Hepatic stellate cell (primary cell): ENCODE data around the gene OSBPL1A.

Source experiments
- DNase-seq: peaks from one replicate; pipeline ENCODE4 v3.0.0; 2011; ENCODE audit warnings: low spot score

The OSBPL1A gene

DNA sequence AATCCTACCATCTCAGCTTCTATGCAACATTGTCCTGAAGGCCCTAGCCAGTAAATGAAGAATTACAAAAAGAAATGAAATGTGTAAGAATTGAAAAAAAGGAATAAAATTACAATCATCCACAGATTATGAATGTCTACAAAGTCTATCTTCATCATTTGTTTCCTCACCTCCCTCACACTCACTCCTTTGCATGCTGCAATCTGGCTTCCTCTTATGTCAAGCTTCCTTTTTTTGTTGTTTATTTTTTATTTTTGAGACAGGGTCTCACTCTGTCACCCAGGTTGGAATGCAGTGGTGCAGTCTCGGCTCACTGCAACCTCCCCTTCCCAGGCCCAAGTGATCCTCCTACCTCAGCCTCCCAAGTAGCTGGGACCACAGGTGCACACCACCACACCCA, 129.7 kb downstream of the OSBPL1A start:
- no peak for DNase-seq

DNA sequence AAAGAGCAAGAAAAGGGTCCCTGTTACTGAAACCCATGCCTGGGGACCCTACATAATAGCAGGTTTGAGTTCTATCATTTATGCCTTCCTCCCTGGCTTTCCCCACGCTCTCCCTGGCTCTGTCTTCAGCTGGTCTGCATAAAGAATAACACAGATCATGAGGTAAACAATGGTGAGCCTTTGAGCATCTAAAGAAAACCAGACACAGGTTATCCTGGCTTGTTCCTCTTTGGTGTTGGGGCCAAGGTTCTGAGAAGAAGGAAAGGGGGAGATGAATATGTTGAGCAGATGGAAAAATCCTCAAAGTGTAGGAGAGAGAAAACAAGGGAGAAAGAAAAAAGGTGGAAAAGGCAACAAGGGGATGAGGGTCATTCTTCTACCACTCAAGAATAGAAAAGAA, 131.5 kb downstream of the OSBPL1A start:
- DNase-seq, result no peak

DNA sequence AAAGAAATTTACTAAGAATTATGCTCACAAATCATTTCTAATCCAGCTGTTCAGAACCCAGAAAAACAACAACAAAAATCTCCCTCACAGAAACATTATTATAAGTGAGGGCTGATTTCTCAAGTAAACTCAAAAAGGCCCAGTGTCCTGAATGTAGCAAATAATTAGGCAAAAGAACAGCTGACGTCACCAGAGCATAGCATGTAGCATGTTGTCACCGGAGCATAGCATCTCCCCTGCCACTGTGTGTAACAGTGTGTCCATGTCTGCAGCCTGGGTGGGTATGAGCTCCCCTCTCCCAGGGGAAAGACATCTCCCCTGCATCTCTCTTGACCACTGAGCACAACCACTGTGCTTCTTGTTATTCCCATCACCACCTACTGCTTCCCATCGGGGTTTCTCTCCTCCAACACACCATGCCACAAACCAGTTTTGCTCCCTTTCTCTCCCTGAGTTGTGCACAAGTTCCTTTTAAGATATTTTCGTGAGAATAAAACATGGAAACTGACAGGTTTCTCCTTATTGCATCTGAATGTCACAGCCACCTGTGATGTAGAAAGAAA, 132.0 kb downstream of the OSBPL1A start:
- DNase-seq, result no peak

DNA sequence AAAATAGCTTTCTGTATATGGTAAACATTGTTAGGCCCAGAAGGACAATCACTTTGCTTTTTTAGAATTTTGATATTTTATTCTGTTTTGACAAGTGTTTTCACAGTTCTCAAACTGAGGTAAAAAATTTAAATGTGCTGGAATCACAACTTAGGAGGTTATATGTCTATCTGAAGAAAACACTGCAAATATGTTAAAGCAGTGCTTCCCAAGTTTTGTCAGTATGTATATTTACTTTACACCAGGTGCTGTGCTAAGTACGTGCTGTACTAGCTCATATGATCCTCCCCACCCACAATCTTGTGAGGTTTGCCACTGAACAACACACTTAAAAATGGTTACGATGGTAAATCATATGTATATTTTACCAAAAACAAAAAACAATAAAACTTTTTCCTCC, 134.6 kb downstream of the OSBPL1A start:
- DNase-seq, result no peak

DNA sequence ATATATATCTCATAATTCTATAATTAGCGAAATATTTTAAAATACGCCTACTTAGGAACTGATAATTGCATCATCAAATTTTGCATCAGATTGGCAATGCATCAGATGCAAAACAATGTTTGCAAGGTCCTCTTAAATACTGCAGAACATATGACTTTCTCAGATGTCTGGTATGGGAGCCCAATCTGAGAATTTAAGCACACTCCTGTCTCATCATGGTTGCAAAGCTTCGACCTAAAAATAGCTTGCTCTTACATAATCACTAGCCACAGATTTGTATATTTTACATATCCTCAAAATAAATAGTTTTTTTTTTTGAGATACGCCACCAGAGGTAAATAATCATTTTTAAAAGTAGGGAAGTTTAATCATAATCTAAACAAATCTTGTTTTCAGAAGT, 135.5 kb downstream of the OSBPL1A start:
- peak; percentile 15 for DNase-seq

DNA sequence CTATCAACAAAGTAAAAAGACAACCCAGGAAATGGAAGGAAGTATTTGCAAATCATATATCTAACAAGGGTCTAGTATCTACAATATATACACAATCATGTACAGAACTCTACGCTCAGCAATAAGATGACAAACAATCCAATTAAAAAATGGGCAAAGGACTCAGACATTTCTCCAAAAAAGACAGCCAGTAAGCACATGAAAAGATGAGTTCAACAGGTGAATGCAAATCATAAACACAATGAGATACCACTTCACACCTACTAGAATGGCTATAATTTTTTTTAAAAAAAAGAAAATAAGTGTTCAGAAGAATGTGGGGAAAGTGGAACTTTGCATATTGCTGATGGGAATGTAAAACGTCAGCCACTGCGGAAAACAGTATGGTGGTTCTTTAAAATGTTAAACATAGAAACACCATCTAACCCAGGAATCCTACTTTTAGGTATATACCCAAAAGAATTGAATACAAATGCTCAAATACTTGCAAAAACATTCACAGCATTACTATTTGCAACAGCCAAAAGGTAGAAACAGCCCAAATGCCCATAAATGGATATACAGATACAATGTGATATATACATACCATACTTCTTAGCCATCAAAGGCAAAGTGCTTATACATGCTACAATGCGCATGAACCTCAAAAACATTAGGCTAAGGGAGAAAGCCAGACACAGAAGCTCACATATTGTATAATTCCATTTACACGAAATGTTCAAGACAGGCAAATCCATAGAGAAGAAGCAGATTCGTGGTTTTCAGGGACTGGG, 137.6 kb downstream of the OSBPL1A start:
- DNase-seq, result no peak

DNA sequence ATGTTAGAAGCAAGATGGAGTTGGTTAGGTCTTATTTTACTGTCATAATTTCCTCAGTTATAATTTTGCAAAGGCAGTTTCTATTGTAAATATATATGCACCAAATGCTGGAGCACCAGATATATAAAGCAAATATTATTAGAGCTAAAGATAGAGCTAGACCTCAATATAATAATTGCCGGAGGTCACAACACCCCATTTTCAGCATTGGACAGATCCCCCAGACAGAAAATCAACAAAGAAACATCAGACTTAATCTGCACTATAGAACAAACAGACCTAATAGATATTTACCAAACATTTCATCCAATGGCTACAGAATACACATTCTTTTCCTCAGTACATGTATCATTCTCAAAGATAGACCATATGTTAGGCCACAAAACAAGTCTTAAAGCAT, 143.6 kb downstream of the OSBPL1A start:
- DNase-seq, result no peak

DNA sequence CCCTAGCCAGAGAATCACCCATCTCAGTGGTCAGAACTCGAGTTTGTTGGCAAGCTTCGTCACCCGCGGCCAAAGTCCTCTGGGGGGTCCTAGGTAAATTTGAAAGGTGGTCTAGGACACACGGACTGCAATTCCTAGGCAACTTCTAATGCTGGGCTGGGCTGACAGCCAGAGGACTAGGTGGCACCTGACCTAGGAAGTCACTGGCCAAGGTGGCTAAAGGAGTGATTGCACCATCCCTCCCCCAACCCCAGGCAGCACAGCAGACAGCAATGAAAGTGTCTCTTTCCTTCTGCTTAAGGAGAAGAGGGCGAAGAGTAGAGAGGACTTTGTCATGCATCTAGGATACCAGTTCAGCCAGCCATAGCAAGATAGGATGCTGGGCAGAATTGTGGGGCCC, 147.9 kb downstream of the OSBPL1A start:
- no peak for DNase-seq

DNA sequence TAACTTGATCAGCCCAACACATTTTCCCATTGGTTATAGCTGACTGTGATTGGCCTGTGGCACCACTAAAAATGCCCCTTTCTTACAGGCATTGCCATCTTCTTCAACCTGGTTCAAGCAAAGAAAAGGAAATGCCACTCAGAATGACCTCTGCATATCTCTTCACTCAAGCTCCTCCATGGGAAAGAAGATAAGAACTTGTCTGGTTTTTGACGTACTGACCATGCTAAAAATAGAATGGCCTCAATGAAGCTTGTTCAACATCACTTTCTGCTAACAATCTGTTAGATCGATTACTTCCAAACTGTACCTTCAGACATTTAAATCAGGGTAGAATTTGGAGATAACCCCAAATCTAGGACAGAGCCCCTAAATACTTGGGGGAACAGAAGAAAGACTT, 149.3 kb downstream of the OSBPL1A start:
- no peak for DNase-seq

DNA sequence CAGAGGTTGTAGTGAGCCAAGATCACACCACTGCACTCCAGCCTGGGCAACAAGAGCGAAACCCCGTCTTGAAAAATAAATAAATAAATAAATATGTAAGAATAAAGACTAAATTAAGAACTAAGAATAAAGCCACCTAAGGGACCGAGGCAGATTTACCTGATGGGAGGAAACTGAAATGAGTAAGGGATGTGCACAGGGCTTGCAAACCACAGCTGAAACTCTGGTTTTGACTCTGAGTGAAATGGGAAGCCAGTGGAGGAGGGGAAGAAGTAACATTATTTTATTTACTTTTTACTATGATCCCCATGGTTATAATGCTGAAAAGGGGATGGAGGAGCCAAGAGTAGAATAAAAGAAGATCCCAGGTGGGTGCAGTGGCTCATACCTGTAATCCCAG, 151.5 kb downstream of the OSBPL1A start:
- no peak for DNase-seq

DNA sequence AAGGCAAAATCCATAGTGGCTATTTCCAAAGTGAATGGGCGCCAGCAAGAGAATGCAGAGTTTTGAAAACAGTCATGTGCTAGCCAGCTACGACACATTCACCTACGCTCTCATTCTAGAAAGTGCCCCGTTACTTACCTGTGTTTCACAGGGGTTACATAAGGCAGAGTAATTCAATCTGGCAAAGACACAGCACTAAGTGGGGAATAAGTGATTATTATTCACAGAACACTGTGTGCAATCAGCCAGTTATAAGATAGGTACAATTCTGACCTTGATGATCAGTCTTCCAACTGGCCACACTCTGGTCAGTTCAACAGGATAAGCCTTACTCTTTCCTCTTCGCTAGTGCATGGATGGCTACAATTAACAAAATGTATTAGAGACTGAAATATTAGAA, 152.9 kb downstream of the OSBPL1A start:
- no peak for DNase-seq

DNA sequence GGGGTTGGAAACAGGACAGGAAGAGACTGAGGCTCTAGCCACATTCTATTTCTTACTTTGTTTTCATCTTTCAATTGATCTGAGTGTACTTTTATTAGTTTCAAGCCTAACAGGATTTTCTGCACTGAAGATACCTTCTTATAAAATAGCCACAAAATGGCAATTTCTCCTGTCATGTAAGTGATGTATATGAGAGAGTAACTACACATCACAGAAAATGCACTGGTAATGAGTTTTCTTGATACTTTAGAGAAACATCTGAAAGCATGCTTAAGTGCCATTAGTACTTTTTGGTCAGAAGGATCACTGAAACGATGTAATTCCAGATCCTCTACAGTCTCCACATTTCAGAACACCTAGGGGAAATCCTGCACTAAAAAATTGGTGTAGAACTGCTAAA, 153.9 kb downstream of the OSBPL1A start:
- DNase-seq, result no peak

DNA sequence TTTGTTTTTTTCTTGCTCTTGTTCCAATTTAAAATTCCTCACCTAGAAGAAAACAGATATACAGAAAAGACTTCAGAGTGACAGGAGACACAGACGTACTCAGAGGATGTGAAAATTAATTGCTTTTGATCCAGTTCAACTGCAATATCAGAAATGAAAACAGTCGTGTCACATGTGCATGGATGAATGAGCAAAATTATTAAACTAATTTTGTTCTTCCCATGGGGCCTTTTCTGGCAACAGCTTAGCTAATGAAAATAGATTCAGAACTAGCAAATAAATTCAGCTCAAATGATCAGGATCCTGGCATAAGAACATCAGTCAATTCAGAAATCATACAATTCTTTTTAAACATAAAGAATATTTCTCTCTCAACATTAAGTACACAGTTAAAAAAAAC, 158.3 kb downstream of the OSBPL1A start:
- no peak for DNase-seq

DNA sequence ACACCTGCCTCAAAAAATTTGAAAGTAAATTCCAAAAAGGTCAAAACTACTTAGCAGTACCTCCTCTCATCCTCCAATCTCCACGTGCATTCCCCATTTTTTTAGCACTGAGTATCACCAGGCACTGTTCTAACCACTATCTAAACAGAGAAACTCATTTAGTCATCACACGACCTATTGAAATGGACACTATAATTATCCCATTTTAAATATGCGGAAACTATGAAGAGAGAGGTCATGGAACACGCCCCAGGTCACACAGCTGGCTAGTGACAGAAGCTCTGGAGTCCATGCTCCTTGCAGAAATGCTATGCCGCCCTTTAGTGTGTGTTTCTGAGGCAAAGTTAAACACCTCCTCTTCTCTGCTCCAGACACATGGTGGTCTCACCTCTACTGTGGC, 159.2 kb downstream of the OSBPL1A start:
- DNase-seq, result no peak

DNA sequence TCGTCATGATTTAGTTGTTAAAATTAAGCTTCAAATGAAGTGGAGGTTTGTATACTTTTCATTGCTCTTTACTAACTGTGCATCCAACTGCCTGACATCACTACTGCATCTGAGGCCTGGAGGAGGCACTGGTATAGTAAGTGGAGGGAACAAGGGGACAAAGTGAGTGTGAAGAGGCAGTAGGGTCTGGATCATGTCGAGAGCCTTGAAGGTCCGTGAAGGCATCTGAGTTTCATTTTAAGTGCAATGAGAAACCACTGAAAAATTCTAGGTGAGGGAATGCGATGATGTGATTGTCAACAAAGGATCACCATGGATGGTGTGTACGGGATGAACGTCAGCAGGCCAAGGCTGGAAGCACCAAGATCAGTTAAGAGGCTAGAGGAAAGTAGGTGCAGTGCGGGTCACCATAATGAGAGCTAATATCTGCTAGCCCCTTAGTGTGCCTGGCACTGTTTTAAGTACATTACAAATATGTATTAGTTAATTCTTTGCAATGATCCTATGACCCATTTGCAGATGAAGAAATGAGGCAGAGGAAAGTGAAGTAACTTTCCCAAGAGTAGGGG, 162.7 kb downstream of the OSBPL1A start:
- no peak for DNase-seq

DNA sequence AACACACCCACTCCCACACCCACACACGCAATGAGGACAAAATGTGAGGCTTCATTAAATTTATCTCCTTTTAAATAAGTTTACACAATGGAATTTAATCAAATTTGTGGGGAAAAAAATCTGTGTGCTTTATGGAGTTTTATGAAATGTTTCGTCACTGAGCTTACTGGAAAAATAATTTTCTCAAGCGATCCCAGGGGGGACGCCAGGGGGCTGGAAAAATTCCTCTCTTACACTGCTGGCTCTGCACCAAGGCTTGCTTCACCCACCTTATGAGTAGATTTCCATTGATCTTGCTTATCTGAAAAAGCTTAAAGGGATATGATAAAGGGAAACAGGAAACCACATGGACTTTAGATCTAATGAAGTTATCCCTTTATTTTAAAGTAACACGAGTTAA, 163.3 kb downstream of the OSBPL1A start:
- DNase-seq, result no peak

DNA sequence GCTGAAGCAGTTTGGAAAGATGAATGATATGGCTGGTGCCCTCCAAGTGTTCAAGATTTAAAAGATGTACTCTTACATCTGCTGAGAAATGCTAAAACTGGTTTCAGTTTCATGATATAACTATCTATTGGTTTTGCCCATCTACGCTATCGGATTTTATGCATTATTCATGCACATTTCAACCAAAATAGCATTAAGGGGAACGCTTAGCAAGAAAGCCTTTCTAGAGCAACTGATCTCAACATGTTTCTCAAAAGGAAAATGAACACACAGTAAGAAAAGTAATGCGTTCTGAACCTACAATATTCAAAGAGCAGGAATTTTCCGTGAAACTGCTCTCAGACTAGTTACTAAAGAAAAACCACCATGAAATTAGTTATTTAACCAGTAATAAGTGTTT, 164.8 kb downstream of the OSBPL1A start:
- DNase-seq, result no peak

DNA sequence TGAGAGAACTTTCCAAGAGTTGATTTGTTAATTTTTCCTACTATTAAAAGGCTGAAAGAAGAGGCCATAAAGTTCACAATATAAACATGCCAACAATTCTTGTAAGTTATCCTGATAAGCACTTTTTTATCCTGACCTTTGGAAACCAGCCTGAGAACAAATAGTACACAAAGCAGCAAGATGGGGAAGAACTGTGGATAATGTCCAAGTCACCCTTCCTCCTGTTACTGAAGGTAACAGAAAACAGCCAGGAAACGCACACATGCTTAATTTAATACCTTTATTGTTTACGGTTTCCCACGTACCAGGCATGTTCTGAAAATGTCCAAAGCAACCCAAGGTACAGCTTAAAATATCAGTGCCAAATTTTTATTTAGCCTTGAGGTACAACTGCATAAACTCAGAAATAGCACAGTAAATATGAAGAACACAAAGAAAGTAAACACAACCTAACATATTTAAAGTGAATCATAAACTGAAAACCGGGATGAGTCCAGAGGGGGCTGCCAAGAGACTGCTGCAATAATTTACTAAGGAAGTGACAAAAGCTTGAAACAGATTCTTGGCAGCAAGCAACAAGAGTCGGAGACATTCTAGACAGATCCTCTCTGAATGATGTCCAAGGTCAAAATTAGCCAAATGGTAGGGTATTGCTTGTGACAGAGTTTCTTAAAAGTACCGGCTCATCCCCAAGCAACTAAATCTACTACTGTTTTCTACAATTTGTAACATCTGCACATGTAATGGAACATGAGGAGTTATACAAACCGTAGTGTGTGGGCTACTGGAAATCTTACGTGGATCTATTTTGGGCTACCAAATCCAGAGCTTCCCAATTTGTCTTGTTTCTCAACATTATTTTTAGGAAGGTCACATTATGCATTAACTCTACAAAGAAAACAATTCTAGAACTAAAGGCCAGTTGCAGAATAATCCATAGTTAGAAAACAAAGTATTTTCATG, 165.6 kb downstream of the OSBPL1A start:
- DNase-seq, result peak; percentile 19

DNA sequence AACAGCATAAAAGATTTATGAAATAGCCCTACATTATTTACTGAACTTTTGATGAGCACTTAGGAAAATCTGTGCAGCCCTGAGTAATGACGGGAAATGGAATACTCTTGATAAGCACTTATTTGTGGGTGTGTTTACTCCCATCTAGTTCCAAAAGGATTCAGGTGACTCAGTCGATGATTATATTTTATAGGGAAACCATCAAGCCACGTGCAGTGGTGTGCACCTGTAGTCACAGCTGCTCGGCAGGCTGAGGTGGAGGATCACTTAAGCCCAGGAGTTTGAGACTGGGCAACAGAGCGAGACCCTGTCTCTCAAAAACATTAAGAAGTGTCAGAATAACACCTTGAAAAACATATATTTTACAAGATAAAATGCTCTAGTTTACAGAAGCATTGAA, 166.9 kb downstream of the OSBPL1A start:
- no peak for DNase-seq

DNA sequence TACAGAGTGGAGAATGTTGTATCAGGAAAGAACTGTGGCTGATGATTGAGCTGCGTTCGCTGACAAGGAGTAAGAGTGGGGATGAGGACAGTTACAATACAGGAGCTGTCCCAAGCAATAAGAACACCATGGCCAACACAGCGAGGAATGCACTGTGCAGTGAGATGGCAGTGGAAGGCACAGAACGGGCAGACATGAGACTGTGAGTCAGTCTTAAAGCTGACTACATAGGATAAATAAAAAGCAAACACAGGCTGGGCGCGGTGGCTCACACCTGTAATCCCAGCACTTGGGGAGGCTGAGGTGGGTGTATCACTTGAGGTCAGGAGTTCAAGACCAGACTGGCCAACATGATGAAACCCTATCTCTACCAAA, 169.0 kb downstream of the OSBPL1A start:
- no peak for DNase-seq

DNA sequence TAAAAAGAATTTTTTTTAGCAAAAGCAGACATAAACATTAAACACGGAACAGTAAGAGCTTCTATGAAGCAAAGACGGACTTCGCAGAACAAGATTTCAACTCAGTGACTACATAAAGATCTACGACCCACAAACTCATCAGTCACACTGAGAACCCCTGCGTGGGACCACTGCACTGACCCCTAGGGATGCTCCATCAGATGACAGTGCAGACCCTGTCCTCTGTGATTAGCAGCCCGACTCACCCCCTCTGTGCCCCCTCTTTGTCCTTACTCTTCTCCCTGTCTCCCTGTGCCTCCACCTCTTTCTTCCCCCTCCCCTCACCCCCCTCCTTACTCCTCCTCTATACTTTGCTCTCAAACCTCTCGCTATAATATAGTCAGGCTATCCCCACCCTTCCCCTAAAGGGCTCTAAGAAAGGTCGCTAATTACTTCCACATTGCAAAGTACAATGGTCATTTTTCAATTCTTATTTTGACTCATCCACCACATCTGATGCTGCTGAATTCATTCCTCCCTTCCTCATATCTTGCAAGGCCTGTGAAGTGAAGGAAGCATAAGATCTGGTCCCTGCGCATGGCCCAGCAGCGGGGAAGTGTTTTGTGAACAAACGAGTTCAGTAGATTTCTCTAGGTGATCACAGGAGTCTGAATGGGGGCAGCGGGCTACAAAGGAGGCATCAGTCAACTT, 169.5 kb downstream of the OSBPL1A start:
- DNase-seq, result no peak

DNA sequence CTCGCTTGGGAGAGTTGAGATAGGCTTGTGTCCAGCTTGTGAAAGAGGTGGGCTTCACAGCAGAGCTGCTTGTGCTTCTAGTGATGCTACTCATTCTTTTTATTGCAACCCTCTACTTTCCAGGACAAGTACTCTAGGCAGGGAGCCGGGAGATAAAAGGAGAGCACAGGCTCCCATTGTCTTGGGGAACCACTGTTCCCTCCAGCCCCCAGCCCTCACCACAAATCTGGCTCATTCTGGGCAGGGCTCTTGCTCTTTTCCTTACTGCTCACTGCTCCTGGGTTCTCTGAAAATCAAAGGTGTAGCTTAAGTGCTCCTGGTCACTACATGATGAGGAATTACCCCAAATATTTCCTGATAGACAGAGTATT, 177.3 kb downstream of the OSBPL1A start:
- no peak for DNase-seq
